HG02943 (cell line): Measurements from ENCODE around the gene CRYGB.

Source experiments
- ATAC-seq: cut with Tn5 transposase; IDR thresholded peaks from one replicate; pipeline ENCODE4 v1.9.1; 2021; ENCODE audit warnings: mild to moderate bottlenecking, low read depth, moderate library complexity; ENCODE audit not compliant: unreplicated experiment

CRYGB gene

GRCh38 chr2:208146006-208146405 is at the start of gene CRYGB:
Gene CRYGB, minus strand, starts transcription at chr2:208146158. Its CDS starts 38 bp downstream, at chr2:208146120.
- no peak for ATAC-seq

GRCh38 chr2:208195531-208195930 is 49.6 kb upstream of the CRYGB start:
- no peak for ATAC-seq

GRCh38 chr2:208192611-208193236 is 46.8 kb upstream of the CRYGB start:
- ATAC-seq, result no peak

- ATAC-seq, result no peak
Observed at GRCh38 chr2:208189810-208190503, 44.0 kb upstream of the CRYGB start, which contains the start of gene C2orf80. Gene C2orf80, minus strand, starts transcription at chr2:208190030. Its CDS starts 3,044 bp downstream, at chr2:208186986.

GRCh38 chr2:208189069-208189809 is 43.3 kb upstream of the CRYGB start:
- ATAC-seq, result no peak

GRCh38 chr2:208186893-208187292 is 40.9 kb upstream of the CRYGB start:
- ATAC-seq, result no peak

- no peak for ATAC-seq
Observed at GRCh38 chr2:208186465-208186864, 40.5 kb upstream of the CRYGB start.

- no peak for ATAC-seq
Observed at GRCh38 chr2:208183972-208184705, 38.2 kb upstream of the CRYGB start.

- no peak for ATAC-seq
Observed at GRCh38 chr2:208183526-208183925, 37.6 kb upstream of the CRYGB start.

GRCh38 chr2:208182835-208183234 is 36.9 kb upstream of the CRYGB start:
- no peak for ATAC-seq

- ATAC-seq, result no peak
Observed at GRCh38 chr2:208179028-208179609, 33.2 kb upstream of the CRYGB start.

- no peak for ATAC-seq
Observed at GRCh38 chr2:208175840-208176153, 29.8 kb upstream of the CRYGB start.

- ATAC-seq, result peak; percentile 96
Observed at GRCh38 chr2:208175069-208175839, 29.3 kb upstream of the CRYGB start.

GRCh38 chr2:208174144-208174543 is 28.2 kb upstream of the CRYGB start:
- ATAC-seq, result no peak

- no peak for ATAC-seq
Observed at GRCh38 chr2:208172125-208172524, 26.2 kb upstream of the CRYGB start.

- ATAC-seq, result no peak
Observed at GRCh38 chr2:208164951-208165755, 19.2 kb upstream of the CRYGB start.

GRCh38 chr2:208163489-208163888 is 17.5 kb upstream of the CRYGB start, which contains the start of gene CRYGA:
Gene CRYGA, minus strand, starts transcription at chr2:208163589. Its CDS starts 33 bp downstream, at chr2:208163556.
- no peak for ATAC-seq

- no peak for ATAC-seq
Observed at GRCh38 chr2:208156439-208156838, 10.5 kb upstream of the CRYGB start.

- no peak for ATAC-seq
Observed at GRCh38 chr2:208153156-208153555, 7.2 kb upstream of the CRYGB start.
